Myocyte (in vitro differentiated cells): ENCODE results near the gene GLIS1. TPM values are rescaled to one million over a fixed set of nuclear protein-coding genes. Genes with fewer than 3 reads are reported as not detected.
A peak's percentile ranks its signal among the peaks of the same experiment; 100 is the strongest.

ENCODE experiments used
- DNase-seq: peaks from one replicate; pipeline ENCODE4 v3.0.0-alpha.2; 2012; ENCODE audit warnings: low read depth
- total RNA-seq: library from RNA; depleted of rRNA; stranded (reverse); fragments of >200 nt; gene quantifications from 2 replicates; pipeline ENCODE4 v1.2.3, GENCODE V29; 2014

GLIS1 gene
- total RNA-seq, 1 donor from 2014 or later, result 1.9 TPM

- DNase-seq, result no peak
These were observed 119.5 kb downstream of the GLIS1 start for GRCh38 chr1:53619367-53620060.

DNA sequence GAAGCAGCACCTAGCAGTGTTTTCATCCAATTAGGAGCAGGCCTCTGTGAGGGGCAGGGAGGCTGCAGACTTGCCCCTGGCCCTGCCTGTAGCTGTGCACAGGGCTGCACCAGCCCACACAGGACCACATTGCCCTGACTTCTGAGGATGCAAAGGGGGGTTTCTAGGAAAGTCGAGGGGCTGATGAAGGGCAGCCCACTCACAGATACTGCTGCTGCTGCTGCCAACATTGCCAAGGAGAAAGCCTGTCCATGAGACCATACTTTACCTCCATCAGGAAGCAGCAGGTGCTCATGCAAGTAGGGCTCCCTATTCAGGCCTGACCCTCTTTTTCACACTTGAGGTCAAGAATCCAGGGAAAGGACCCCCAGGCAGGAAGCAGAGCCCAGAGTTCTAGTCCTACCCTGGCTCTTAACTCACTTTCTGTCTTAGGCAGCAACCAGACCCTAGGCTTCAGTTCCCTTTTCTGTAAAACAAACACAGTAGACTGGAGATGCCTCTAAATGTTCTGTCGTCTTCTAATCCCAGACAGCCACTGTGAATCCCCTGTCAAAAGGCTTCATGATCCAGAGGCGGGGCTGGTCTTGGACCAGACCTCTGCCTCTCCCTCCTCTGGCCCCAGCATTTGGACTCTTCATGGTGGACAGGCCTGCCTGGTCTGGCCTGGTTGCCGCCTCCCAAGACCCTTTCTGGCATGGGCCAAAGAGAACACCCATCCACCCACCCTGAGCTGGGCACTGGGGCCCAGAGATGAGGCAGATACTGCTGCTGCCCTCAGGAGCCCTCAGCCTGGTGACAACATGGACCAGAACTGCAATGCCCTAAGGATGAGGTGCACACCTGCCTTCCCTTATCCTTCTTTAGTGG, 120.2 kb downstream of the GLIS1 start:
- no peak for DNase-seq

DNA sequence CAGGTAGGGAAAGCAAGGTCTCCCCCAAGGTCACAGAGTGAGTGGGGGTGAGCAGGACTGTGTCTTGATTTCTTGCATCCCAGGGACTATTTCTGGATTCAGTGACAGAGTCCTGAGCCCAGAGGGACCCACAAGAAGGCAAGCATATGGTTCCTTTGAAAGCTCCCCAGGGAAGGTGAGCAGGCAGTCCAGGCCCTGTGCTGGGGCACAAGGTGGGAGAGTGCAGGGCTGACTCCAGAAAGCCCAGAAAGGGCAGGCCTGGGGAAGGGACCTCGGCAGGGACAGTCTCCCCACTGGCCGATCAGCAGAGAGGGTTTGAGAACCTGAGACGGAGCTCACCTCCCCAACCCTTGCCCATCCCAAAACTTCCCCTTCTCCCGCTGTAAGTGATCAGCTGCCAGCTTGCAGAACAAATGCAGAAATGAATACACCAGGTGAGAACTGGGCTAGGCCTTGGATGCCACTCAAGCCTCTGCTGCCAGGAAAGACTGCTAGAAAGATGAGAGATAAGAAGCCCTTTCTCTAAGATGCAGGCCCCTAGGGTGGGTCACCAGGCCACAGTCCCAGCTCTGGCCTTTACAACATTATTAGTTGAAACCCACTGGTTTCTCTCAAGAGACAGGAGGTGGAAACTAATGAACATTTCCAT, 121.0 kb downstream of the GLIS1 start:
- no peak for DNase-seq

DNA sequence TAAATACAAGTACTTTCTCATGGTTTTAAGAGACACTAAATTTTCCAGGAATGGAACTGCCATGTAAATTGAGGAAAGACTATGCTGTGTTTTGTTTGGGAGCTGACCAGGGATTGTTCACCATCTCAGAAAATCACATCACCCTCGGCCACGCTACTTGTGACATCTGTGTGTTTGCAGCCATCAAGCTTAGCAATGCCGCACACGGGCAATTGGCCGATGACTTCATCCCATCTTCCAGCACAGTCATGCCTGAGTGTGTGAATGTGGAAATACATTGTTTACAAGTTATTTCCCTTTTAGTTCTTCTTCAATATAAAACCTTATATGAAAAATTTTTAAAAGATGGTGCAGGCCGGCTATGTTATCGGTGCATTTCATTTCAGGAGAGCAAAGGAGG, 121.6 kb downstream of the GLIS1 start:
- peak; percentile 32 for DNase-seq

- no peak for DNase-seq
These were observed 122.0 kb downstream of the GLIS1 start for GRCh38 chr1:53616927-53617326.

- no peak for DNase-seq
These were observed 122.5 kb downstream of the GLIS1 start for GRCh38 chr1:53616511-53616910.

- peak; percentile 73 for DNase-seq
These were observed 123.9 kb downstream of the GLIS1 start for GRCh38 chr1:53615101-53615500.

GRCh38 chr1:53614231-53615021, 124.5 kb downstream of the GLIS1 start:
- no peak for DNase-seq

DNA sequence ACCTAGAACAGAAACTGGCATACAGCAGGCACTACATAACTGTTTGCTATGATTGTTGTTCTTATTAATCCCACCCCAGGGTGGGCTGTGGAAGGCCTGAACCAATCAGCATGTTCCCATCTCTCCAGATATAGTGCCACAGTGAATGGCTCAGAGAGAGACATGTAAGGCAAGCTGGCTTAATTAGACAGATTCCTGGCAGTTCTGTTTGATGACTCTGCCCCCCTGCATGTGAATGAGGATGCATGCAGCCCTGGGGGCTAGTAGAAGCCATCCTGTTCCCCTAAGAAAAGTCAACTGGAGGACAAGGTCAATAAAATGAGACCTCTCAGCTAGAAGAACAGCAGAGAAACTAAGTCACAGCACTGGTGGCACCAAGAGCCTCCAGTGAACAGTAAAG, 130.3 kb downstream of the GLIS1 start:
- no peak for DNase-seq

DNA sequence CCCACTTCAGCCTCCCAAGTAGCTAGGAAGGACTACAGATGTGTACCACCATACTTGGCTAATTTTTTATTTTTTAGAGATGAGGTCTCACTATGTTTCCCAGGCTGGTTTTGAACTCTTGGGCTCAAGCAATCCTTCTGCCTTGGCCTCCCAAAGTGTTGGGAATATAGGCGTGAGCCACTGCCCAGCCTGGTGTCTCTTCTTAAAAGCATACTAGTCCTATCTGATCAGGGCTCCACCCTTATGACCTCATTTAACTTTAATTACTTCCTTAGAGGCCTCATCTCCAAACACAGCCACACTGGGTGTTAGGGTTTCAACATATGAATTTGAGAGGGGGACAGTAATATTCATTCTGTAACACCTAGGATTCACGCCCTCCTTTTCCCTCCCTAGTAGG, 130.9 kb downstream of the GLIS1 start:
- no peak for DNase-seq

DNA sequence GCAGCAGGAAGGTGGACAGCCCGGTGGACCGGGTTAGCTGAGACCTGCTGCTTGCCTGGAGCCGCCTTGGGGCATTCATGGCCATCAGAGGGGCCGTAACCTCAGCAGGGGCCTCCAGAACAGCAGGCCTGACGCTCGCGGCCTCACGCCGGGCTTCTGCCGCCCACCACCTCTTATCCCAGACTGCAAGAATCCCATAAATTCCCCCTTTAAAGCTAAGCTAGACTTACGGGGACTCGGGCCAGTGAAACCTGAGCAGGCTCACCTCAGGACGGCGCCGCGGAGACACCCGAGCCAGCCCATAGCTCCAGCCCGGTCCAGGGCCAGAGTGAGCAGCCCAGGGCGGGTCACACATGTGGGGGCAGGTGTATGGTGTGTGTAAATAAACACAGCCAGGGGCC, 132.3 kb downstream of the GLIS1 start:
- DNase-seq, result no peak

DNA sequence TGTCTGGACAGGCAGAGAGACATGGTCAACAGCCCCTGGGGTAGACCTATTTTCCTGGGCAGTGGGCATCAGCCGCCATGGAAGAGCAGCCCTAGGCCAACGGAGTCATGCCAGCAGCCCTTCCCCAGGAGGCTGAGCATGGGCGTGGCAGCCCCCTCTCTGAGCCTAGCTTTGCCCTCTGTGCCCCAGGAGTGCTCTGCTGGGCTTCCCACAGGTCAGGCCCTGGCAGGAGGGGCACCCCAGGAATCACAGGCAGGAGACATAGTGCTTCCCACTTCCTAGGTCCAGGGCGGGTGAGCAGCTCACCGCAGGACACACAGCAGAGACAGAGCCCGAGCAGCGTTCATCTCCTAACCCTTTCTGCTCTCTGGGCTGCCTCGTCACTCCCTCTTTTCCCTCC, 132.8 kb downstream of the GLIS1 start:
- no peak for DNase-seq

GRCh38 chr1:53605181-53605580, 133.8 kb downstream of the GLIS1 start:
- DNase-seq, result no peak

DNA sequence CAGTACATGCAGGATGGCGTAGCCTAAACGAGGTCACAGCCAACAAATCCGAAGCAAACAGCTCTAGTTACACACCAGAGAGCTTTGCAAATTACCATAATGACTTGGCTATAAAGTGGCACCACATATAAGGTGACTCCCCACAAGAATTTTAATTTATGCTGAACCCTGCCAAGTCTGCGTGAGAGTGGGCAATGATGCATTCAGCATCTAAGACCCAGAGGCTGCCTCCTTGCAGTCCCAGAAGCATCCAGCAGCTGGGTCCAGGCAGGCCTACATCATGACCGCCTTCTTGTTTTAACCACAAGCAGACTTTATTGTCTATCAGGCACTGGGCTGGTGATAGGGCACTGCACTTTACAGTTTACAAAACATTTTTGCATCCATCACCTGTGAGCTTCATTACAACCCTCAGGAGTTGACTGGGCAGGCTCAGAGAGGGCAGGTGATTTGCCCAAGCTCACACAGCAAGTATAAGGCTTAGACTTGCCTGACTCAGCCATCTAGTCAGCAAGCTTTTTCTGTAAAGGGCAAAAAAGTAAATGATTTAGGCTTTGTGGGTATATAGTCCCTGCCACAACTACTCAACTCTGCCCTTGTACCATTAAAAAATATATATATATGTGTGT, 134.6 kb downstream of the GLIS1 start:
- DNase-seq, result no peak

DNA sequence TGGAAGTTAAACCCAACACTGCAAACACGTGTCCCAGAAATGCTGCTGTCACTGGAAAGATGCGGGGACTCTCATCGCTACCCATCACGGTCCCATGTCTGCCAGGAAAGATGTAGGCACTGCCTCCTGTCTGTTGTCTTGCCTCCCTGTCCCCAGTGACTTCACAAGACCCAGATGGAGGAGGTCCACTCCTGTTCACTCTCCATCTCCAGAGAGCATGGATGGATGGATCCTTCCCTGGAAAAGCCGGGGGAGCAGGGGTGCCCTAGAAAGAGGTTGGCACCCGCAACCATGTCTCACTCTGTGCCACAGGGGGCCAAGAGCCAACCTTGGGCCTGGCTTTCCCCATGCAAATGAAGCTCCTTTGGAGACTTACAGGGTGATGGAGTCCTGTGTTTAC, 135.5 kb downstream of the GLIS1 start:
- DNase-seq, result no peak

DNA sequence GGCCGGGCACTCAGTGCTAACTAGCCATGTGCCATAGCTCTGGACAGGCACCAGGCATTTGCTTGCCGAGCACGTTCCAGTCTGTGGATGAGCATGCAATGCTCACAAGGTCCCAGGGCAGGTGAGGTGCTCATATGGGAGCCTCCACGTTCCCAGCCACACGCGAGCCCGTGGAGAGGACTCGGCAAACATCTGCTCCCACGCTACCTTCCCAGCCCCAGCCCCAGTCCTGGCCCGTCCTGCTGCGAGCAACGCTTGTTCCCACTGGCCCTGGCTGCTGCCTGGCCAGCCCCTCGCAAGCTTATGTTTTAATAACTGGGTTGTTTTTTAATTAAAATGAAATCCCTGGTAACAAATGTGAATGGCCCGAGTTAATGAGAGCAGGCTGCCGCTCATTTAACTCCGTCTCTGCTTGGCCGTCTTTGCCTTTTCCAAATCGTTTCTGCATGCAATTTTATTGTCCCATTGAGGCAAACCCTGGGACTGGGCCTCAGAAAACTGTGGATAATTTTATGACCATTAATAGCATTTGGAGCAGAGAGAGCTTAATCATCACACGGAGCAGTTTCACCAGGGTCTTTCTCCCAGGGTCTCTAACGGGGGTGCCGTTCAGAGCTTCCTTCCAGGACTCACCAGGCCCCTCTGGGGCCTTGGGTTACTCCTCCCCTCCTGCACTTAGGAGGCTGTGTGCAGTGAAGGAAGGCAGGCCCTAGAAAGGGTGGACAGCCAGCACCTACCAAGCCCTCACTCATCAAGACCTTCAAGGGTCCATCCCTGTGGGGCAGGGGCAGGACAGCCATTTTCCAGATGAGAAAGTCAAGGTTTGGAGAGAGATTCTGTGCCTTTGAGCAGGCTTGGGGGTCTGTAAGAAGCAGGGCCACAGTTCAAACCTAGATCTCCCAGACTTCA, 136.8 kb downstream of the GLIS1 start:
- no peak for DNase-seq

DNA sequence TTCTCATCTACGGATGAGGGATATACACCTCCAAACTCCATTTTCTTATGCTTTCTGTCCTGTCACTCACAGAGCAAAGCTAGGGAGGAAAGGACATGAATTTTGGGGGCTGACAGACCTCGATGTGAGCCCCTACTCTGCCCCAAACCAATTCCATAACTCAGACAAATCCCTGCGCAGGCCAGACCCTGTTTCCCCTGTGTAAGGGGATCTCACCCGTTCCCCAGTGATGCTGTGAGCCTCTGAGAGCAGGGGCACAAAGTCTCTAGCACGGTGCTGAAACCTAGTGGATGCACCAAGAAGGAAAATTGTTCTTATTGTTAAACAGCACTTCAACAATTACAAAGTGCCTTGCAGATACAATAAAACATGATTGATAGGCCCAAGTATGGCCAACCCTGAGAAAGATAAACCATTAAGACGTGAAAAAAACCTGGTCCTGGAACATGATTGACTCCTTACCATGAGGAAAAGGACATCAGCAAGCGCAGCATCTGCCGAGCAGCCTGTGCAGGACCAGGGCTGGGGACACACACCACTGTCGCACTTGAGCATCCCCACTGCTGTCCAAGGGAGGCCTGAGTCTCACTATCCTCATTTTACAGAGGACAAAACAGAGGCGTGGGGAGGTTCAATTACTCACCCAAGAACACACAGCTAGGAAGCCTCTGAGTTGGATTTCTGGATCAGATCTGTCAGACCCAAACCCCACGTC, 137.8 kb downstream of the GLIS1 start:
- DNase-seq, result no peak

- no peak for DNase-seq
These were observed 138.4 kb downstream of the GLIS1 start for GRCh38 chr1:53600561-53600960.

GRCh38 chr1:53600001-53600400, 139.0 kb downstream of the GLIS1 start:
- DNase-seq, result no peak
